Activated T-cell treated with anti-CD3 and anti-CD28 coated beads, Interleukin-2, amount 50 U/mL, for 4 hours (primary cell): ENCODE data around the gene SAMD11. TPM values are rescaled to one million over a fixed set of nuclear protein-coding genes. Genes with fewer than 3 reads are reported as not detected.
A peak's percentile ranks its signal among the peaks of the same experiment; 100 is the strongest.

ENCODE experiments used
- ATAC-seq, 2 donors: fragments of 200-7000 bp; cut with Tn5 transposase; one replicate each; pipeline ENCODE4 v1.10.0; 2021
- DNase-seq: peaks from one replicate; pipeline ENCODE4 v3.0.0-alpha.2; 2020
- H3K27me3 Mint-ChIP-seq: one replicate; pipeline ENCODE4 v1.8.0; 2021; ENCODE audit warnings: low read depth, mixed read lengths
- H3K36me3 Mint-ChIP-seq: one replicate; pipeline ENCODE4 v1.8.0; 2022; ENCODE audit warnings: mixed read lengths; ENCODE audit not compliant: insufficient read depth
- H3K4me1 Mint-ChIP-seq: one replicate; pipeline ENCODE4 v1.8.0; 2021; ENCODE audit warnings: low read depth, mixed read lengths
- H3K4me3 Mint-ChIP-seq: one replicate; pipeline ENCODE4 v1.8.0; 2021; ENCODE audit warnings: mild to moderate bottlenecking, moderate library complexity, mixed read lengths
- H3K9me3 Mint-ChIP-seq: one replicate; pipeline ENCODE4 v1.8.0; 2021; ENCODE audit warnings: mixed read lengths
- total RNA-seq, 3 donors: library from RNA; stranded (reverse); gene quantifications; one replicate each; pipeline ENCODE4 v1.2.1, GENCODE V29; 2021

SAMD11 gene
- total RNA-seq, 3 donors from 2014 or later, result not detected

- DNase-seq (no peak), ATAC-seq (no peak)
- Mint-ChIP-seq H3K4me3 (no peak overlapping the region), H3K27me3 (no peaks in the 10 kb centered on the region), H3K36me3 (no peaks in the 10 kb centered on the region), H3K4me1 (peaks cover 15% of the 10 kb centered on the region), H3K9me3 (no peaks in the 10 kb centered on the region)
Observed at GRCh38 chr1:963746-964525, 40.2 kb downstream of the SAMD11 start.

- Mint-ChIP-seq H3K27me3 (no peaks in the 10 kb centered on the region), H3K4me3 (no peak overlapping the region), H3K4me1 (peaks cover 13% of the 10 kb centered on the region), H3K36me3 (no peaks in the 10 kb centered on the region), H3K9me3 (no peaks in the 10 kb centered on the region)
- DNase-seq (no peak), ATAC-seq (no peak)
Observed at GRCh38 chr1:964691-965525, 41.2 kb downstream of the SAMD11 start.

- Mint-ChIP-seq H3K9me3 (no peaks in the 10 kb centered on the region), H3K36me3 (no peaks in the 10 kb centered on the region), H3K4me3 (peak overlapping the region; percentile 54), H3K4me1 (peaks cover 10% of the 10 kb centered on the region), H3K27me3 (no peaks in the 10 kb centered on the region)
- ATAC-seq (no peak), DNase-seq (no peak)
Observed at GRCh38 chr1:965526-966134, 41.9 kb downstream of the SAMD11 start.

DNA sequence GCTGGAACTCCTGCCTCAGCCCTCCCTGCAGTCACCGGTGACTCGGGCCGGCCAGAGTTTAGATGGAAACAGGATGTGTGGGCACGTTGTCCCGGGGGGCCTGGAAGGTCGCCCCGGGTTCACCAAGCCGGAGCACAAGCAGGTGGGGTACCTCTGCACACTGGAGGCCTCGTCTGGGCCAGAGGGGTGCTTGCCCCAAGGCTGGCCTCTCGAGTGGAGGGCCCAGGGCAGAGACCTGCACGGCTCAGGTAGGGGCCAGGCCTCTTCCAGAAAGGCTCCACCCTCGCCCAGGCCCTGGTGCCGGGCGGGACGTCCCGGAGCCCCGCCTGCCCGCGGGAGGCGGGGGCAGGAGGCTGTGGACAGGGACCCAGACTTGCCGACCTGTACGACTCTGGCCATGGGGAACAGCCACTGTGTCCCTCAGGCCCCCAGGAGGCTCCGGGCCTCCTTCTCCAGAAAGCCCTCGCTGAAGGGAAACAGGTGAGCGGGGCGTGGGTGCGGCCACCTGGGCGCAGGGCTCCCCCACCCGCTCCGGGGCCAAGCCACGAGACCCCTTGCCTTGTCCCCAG is 42.5 kb downstream of the SAMD11 start, which contains the start of gene PLEKHN1:
Gene PLEKHN1, plus strand, starts transcription at position 348 of the 569 bp plus-strand sequence. Its CDS starts 50 bp downstream, at position 398.
- no peaks in the 10 kb centered on the region for H3K36me3 Mint-ChIP-seq
- no peaks in the 10 kb centered on the region for H3K9me3 Mint-ChIP-seq
- no peaks in the 10 kb centered on the region for H3K27me3 Mint-ChIP-seq
- peak; percentile 44 to 51 for ATAC-seq
- DNase-seq, result no peak
- H3K4me3 Mint-ChIP-seq, result peak within 1 kb of the TSS; percentile 82
- peaks cover 10% of the 10 kb centered on the region for H3K4me1 Mint-ChIP-seq

DNA sequence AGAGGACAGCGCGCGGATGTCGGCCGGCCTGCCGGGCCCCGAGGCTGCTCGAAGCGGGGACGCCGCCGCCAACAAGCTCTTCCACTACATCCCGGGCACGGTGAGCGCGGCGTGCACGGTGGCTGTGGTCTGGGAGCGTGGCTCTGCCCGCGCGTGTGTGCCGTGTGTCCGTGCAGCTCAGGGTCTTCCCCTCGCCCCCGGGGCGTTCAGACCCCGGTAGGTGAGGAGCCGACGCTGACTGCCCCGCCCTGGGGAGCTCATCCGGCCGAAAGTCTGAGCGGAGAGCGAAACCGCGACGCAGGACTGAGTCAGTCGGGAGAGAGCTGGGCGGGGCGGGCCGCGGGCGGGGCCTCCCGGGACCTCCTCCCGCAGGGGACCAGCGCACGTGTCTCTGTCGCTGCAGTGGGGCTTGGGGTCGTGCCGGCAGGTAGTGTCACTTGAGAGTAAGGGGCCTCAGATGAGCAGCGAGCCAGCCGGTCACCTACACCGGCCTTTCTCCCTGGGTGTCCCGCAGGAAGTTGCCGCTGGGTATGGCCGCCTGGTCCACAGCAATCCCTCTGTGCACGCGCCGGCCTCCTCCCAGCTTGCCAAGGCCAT is 43.1 kb downstream of the SAMD11 start:
- Mint-ChIP-seq H3K36me3 (no peaks in the 10 kb centered on the region), H3K27me3 (peaks cover 4% of the 10 kb centered on the region), H3K4me1 (peaks cover 6% of the 10 kb centered on the region), H3K4me3 (peak overlapping the region; percentile 82), H3K9me3 (no peaks in the 10 kb centered on the region)
- peak; percentile 85 for DNase-seq
- peak; percentile 95 to 97 for ATAC-seq

- no peaks in the 10 kb centered on the region for H3K9me3 Mint-ChIP-seq
- H3K36me3 Mint-ChIP-seq, result no peaks in the 10 kb centered on the region
- peaks cover 4% of the 10 kb centered on the region for H3K27me3 Mint-ChIP-seq
- DNase-seq (no peak), ATAC-seq (no peak)
- no peak overlapping the region for H3K4me3 Mint-ChIP-seq
- H3K4me1 Mint-ChIP-seq, result peaks cover 6% of the 10 kb centered on the region
Observed at GRCh38 chr1:967466-968343, 44.0 kb downstream of the SAMD11 start.

DNA sequence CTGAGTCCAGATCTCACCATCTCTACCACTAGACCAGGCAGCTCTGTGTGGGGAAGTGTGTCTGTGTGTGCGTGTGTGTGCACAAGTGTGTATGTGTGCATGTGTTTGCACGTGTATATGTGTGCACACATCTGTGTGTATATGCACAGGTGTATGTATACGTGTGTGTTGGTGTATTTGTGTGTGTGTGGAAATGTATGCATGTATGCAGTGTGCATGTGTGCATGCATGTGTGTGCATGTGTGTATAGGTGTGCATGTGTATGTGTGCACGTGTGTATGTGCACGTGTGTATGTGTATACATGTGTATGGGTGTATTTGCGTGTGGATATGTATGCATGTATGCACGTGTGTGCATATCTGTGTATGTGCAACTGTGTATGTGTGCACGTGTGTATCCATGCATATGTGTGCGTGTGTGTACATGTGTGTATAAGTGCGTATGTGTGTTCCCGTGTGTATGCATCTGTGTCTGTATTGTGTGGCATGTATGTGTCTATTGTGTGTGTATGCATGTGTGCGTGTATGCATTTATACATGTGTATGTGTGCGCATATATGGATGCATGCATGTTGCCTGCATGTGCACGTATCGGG is 45.6 kb downstream of the SAMD11 start:
- Mint-ChIP-seq H3K4me3 (no peak overlapping the region), H3K4me1 (peaks cover 6% of the 10 kb centered on the region), H3K9me3 (no peaks in the 10 kb centered on the region), H3K27me3 (peaks cover 6% of the 10 kb centered on the region), H3K36me3 (no peaks in the 10 kb centered on the region)
- DNase-seq, result no peak
- ATAC-seq, result no peak

- H3K4me3 Mint-ChIP-seq, result no peak overlapping the region
- peaks cover 9% of the 10 kb centered on the region for H3K27me3 Mint-ChIP-seq
- ATAC-seq, result no peak
- H3K36me3 Mint-ChIP-seq, result no peaks in the 10 kb centered on the region
- no peaks in the 10 kb centered on the region for H3K9me3 Mint-ChIP-seq
- no peak for DNase-seq
- H3K4me1 Mint-ChIP-seq, result peaks cover 6% of the 10 kb centered on the region
Observed at GRCh38 chr1:970242-970972, 46.7 kb downstream of the SAMD11 start.

DNA sequence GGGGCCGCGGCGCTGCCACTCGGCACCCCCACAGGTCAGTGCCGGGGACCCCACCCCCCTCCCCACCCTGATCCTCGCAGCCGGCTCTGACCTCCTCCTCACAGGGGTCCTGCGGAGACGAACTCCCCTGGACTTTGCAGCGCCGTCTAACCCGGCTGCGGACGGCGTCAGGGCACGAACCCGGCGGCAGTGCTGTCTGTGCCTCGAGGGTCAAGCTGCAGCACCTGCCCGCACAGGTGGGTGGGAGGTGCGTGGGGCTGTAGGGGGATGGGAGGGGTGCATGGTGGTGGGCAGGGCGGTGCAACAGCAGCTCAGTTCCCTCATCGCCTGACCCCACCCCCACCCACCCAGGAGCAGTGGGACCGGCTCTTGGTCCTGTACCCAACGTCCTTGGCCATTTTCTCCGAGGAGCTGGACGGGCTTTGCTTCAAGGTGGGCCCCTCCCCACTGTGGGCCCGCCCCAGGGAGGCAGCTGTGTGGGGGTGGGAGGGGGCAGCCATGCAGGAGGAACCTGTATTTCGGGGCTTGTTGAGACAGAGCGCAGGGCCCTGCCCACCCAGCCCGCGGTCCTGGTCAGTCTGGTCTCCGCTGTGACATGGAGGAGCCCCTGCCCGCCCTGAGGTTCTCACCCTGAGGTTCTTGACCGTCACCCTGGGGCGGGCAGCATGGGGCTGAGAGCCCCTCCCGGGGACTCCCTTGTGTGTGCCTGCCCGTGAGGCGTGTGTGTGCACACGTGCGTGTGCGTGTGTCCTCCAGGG is 47.4 kb downstream of the SAMD11 start:
- peaks cover 5% of the 10 kb centered on the region for H3K4me1 Mint-ChIP-seq
- no peaks in the 10 kb centered on the region for H3K9me3 Mint-ChIP-seq
- no peaks in the 10 kb centered on the region for H3K36me3 Mint-ChIP-seq
- ATAC-seq (no peak), DNase-seq (no peak)
- H3K27me3 Mint-ChIP-seq, result peaks cover 14% of the 10 kb centered on the region
- H3K4me3 Mint-ChIP-seq, result no peak overlapping the region

DNA sequence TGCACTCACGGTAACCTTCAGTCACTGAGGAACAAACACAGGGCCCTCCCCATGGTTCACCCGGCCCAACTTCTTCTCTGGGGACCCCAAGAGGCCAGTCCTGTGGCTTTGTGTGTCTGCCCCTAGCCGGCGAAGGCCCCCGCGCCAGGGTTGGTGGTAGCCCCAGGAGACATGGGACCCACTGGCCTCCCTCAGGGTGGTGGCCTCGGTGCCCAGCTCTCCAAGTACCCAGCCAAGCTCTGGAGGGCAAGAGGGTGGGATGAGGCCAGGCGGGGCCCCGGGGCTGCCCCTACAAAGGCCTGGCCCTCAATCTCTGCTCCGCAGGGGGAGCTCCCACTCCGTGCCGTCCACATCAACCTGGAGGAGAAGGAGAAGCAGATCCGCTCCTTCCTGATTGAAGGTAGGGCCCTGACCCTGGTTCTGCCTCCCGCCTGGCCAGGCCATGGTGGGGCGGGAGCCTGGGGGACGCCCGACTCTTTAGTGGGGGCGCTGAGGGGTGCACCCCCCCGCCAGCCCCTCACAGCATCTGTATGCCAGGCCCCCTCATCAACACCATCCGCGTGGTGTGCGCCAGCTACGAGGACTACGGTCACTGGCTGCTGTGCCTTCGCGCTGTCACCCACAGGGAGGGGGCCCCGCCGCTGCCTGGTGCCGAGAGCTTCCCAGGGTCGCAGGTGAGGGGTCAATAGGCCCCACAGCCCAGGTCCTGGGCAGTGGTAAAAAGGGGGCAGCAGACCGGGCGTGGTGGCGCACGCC is 48.2 kb downstream of the SAMD11 start:
- Mint-ChIP-seq H3K27me3 (peaks cover 14% of the 10 kb centered on the region), H3K4me3 (no peak overlapping the region), H3K4me1 (peaks cover 5% of the 10 kb centered on the region), H3K36me3 (no peaks in the 10 kb centered on the region), H3K9me3 (no peaks in the 10 kb centered on the region)
- ATAC-seq (no peak), DNase-seq (no peak)

GRCh38 chr1:972726-973458 is 49.2 kb downstream of the SAMD11 start:
- Mint-ChIP-seq H3K9me3 (no peaks in the 10 kb centered on the region), H3K27me3 (peaks cover 14% of the 10 kb centered on the region), H3K4me3 (no peak overlapping the region), H3K36me3 (no peaks in the 10 kb centered on the region), H3K4me1 (peaks cover 5% of the 10 kb centered on the region)
- DNase-seq (no peak), ATAC-seq (no peak)
